Activated CD4-positive, alpha-beta T cell treated with anti-CD3 and anti-CD28 coated beads, Interleukin-2, amount 10 ng/mL, durations not matched to agents 24 days and 14 days (primary cell): ENCODE data around the gene LPAR1. TPM values are rescaled to one million over a fixed set of nuclear protein-coding genes. Genes with fewer than 3 reads are reported as not detected.

Experiments used
- DNase-seq: peaks from one replicate; pipeline ENCODE4 v3.0.0; 2022
- H3K27ac Mint-ChIP-seq: one replicate; pipeline ENCODE4 v1.8.0; 2022; ENCODE audit warnings: mild to moderate bottlenecking, mixed read lengths
- H3K27me3 Mint-ChIP-seq: one replicate; pipeline ENCODE4 v1.8.0; 2022; ENCODE audit warnings: mixed read lengths
- H3K36me3 Mint-ChIP-seq: one replicate; pipeline ENCODE4 v1.8.0; 2022; ENCODE audit warnings: low read depth, mild to moderate bottlenecking, mixed read lengths
- H3K4me1 Mint-ChIP-seq: one replicate; pipeline ENCODE4 v1.8.0; 2021; ENCODE audit warnings: mixed read lengths
- H3K4me3 Mint-ChIP-seq: one replicate; pipeline ENCODE4 v1.8.0; 2022; ENCODE audit warnings: mild to moderate bottlenecking, moderate library complexity, mixed read lengths
- H3K9me3 Mint-ChIP-seq: one replicate; pipeline ENCODE4 v1.8.0; 2021; ENCODE audit warnings: mixed read lengths
- intact Hi-C: fragments of 100-400 bp; cut with micrococcal nuclease; formaldehyde crosslinking; loops from one replicate; pipeline ENCODE4 v1.15.1; 2023
- total RNA-seq: library from RNA; stranded (reverse); gene quantifications from 2 replicates; pipeline ENCODE4 v1.2.3, GENCODE V29; 2022

LPAR1 gene
- total RNA-seq, 1 donor from 2014 or later, result not detected

DNA sequence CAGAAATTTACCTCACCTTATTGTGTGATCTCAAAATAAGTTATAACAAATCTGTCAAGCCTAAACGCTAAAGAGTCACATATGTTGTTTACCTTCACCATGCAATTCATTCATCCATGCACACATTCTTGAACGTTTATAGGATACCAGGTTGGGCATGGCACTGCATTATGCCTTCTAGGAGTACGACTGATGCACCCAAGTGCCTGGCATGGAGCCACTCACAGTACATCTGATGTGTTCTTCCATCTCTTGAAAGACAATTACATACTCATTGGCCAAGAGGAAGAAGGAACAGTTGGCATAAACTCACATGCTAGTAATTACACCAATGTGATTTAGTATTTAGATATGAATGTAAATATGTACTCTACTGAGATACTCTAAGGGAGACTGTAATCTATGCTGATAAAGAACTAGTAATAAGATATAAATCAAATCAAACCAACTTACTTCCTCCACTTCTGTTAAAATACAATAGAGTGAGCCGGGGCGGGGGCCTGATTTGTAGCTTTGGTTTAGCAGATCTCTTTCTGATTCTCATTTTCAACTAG, 90.7 kb downstream of the LPAR1 start:
- no peak overlapping the region for H3K27ac Mint-ChIP-seq
- H3K4me1 Mint-ChIP-seq, result no peaks in the 10 kb centered on the region
- no peaks in the 10 kb centered on the region for H3K36me3 Mint-ChIP-seq
- no peaks in the 10 kb centered on the region for H3K27me3 Mint-ChIP-seq
- H3K9me3 Mint-ChIP-seq, result peaks cover 3% of the 10 kb centered on the region
- no peak overlapping the region for H3K4me3 Mint-ChIP-seq
- intact Hi-C loops, result no loop called here
- DNase-seq, result no peak

DNA sequence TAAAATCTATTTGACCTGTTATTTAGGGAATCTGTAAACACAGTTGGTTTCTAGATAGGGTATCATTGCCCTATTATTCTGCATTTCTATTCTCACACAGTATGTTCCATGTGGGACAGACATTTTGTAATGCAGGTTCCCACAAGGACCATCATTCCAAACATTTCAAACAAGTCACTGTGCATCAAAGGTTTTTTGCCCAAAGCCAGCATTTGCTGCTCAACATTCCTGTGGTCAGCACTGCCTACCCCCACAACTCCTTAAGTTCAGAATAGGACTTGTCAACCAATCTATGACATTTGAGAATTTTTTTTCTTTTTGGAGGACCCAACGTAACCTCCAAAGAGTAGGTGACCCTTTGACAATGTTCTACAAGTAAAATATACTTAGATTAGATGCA, 95.7 kb downstream of the LPAR1 start:
- Mint-ChIP-seq H3K27me3 (no peaks in the 10 kb centered on the region), H3K9me3 (no peaks in the 10 kb centered on the region), H3K27ac (no peak overlapping the region), H3K36me3 (no peaks in the 10 kb centered on the region), H3K4me3 (no peak overlapping the region), H3K4me1 (no peaks in the 10 kb centered on the region)
- DNase-seq, result no peak
- intact Hi-C loops, result no loop called here

DNA sequence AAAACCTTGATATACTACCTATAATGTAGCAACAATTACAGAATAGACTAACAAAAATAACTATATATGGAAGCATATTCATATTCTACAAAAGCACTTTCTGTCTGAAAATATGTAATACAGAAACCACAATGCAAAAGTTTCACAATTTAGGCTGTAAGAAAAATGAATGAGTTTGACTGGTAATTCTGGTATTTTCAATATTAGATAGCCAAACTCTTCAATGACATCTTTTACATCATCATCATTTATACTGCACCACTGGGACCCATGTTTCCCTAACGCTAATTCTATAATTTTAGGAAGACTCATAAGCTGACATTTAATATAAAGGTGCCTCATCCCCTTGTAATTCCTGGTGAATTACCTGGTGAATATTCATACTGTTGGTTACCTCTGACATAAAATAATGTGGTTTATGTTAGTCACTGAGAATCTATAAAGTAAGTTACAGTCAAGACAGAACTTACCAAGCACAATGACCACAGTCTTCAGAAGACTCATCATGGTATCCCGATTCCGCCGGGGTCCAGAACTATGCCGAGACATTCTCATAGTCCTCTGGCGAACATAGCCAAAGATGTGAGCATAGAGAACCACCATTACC, 97.2 kb downstream of the LPAR1 start:
- intact Hi-C loops, result no loop called here
- no peak for DNase-seq
- Mint-ChIP-seq H3K36me3 (no peaks in the 10 kb centered on the region), H3K9me3 (no peaks in the 10 kb centered on the region), H3K4me3 (no peak overlapping the region), H3K4me1 (no peaks in the 10 kb centered on the region), H3K27me3 (no peaks in the 10 kb centered on the region), H3K27ac (no peak overlapping the region)

DNA sequence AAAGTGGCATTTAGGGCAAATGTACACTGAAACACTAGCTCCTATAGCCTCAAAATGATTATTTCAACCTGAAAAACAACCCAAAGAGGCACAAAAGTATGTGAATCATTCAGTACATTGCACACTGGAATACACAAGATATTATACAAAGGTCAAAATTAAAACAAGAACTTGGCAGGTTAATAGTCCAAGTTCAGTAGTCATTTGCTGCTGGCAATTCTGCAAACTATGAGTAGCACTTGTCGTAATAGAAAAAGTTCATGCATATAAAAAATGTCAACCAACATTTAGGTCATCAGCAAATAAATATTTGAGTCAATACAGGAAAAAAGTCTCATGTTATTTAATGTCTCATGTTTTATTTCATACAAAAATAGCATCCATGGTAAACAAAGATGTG, 98.7 kb downstream of the LPAR1 start:
- no peak for DNase-seq
- H3K27me3 Mint-ChIP-seq, result no peaks in the 10 kb centered on the region
- H3K36me3 Mint-ChIP-seq, result no peaks in the 10 kb centered on the region
- intact Hi-C loops, result no loop called here
- no peaks in the 10 kb centered on the region for H3K9me3 Mint-ChIP-seq
- no peak overlapping the region for H3K27ac Mint-ChIP-seq
- no peak overlapping the region for H3K4me3 Mint-ChIP-seq
- H3K4me1 Mint-ChIP-seq, result no peaks in the 10 kb centered on the region

DNA sequence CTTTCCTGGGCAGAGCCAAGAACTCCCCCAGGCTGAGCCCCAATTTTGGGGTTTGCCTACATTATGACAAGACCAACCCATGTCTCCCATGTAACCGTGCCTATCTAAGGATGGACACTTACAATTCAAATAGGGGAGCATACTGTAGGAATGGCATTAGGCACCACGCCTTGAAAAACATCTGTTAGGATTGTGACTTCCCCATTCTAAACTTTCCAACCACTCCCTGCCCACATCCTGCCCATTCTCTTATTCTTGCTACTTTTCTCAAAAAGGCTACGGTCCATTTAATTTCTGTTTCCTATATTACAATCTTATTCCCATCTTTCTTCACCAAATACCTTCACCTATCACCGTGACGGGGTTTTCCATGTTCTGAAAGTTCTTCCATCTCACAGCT, 99.2 kb downstream of the LPAR1 start:
- Mint-ChIP-seq H3K36me3 (no peaks in the 10 kb centered on the region), H3K9me3 (no peaks in the 10 kb centered on the region), H3K4me1 (no peaks in the 10 kb centered on the region)

DNA sequence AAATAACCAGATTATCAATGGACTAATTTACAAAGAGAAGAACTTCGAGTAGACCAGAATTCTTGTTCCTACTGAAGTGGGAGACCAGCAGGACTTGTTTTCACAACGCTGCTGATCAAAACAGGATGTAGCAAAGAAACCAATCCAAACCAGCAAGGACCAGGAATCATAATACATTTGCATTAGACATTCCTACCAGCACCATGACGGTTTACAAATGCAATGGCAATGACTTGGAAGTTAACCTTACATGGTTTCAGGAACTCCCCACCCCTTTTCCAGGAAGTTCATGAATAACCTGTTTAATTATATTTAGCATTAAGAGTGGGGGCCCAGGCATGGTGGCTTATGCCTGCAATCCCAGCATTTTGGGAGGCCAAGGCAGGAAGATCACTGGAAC, 100.0 kb downstream of the LPAR1 start:
- Mint-ChIP-seq H3K27ac (no peak overlapping the region), H3K4me3 (no peak overlapping the region), H3K4me1 (no peaks in the 10 kb centered on the region), H3K27me3 (no peaks in the 10 kb centered on the region), H3K9me3 (peaks cover 2% of the 10 kb centered on the region), H3K36me3 (no peaks in the 10 kb centered on the region)
- DNase-seq, result no peak
- intact Hi-C loops, result no loop called here

More for the DNA sequence above, 99.2 kb downstream of the LPAR1 start:
- Mint-ChIP-seq H3K27ac (no peak overlapping the region), H3K27me3 (no peaks in the 10 kb centered on the region), H3K4me3 (no peak overlapping the region)
- intact Hi-C loops, result no loop called here
- no peak for DNase-seq

DNA sequence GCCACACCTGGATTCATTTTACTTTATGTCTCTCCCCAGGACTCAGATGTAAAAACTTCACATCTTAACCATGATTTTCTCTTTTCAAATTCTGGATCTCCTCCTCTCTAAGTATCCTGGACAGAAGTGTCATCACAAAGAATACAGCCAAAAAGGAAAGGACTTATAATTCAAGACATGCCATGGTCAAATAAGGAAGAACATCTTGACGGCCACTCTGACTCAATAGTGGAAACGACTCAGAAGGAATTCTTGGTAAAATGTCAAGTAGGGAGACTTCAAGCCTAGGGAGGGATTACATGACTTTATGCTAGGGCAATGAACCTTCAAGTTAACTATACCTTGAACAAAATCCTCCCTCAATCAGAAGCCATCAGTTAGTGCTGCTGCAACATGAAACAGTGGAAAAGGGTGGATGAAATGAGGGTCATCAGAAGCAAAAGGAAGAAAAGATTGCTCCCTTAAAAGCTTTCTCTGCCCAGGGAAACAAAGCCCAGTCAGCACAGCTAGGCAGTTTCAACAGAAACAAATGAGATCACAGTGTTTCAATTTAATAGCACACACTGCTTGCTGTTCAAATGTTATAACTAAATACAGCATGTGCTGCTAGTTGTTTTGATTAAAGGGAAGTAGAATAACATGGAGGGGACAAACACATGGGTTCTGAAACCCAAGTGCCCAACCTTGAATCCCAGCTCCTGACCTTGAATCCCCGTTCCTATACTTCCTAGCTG, 101.4 kb downstream of the LPAR1 start:
- intact Hi-C loops, result no loop called here
- Mint-ChIP-seq H3K4me3 (no peak overlapping the region), H3K9me3 (peaks cover 2% of the 10 kb centered on the region), H3K27me3 (no peaks in the 10 kb centered on the region), H3K4me1 (peaks cover 2% of the 10 kb centered on the region), H3K27ac (no peak overlapping the region), H3K36me3 (no peaks in the 10 kb centered on the region)
- DNase-seq, result no peak

DNA sequence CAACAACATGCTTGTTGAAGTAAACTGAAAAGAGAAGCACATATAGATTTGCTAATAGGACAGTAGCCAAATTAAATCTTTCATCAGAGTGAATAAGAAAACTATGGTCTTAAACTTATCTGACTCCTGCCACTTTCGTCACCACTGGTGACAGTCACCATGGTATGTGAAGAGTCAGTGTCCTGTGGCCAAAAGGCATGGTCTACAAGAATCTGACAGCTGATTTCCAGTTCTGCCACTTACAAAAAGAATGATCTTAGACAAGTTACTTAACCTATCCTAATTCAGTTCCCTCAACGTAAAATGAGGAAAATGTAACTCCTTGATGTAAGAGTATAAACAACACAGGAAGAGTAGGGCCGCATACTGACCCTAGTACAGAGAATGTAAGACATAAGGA, 102.0 kb downstream of the LPAR1 start:
- intact Hi-C loops, result no loop called here
- no peak overlapping the region for H3K27ac Mint-ChIP-seq
- peaks cover 2% of the 10 kb centered on the region for H3K4me1 Mint-ChIP-seq
- H3K36me3 Mint-ChIP-seq, result no peaks in the 10 kb centered on the region
- DNase-seq, result no peak
- H3K27me3 Mint-ChIP-seq, result no peaks in the 10 kb centered on the region
- peaks cover 2% of the 10 kb centered on the region for H3K9me3 Mint-ChIP-seq
- H3K4me3 Mint-ChIP-seq, result no peak overlapping the region

DNA sequence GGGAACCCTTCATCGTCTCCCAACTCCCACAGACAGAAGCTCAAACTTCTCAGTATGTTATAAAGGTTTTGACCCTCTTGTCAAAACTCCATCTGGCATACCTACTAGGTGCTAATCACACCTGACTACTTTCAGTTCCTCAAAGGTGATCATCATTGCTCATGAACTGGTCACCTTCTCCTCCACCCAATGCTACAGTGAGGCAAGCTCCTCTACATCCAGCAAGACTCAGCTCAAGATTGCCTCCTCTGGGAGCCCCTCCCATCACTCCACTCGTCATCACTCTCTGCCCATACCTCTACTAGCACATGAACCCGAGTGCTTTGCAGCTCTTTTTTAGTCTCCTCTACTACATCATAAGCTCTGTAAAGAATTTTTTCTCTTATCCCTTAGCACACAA, 102.4 kb downstream of the LPAR1 start:
- DNase-seq, result no peak
- intact Hi-C loops, result no loop called here
- H3K4me3 Mint-ChIP-seq, result no peak overlapping the region
- H3K9me3 Mint-ChIP-seq, result peaks cover 2% of the 10 kb centered on the region
- H3K4me1 Mint-ChIP-seq, result peaks cover 2% of the 10 kb centered on the region
- no peak overlapping the region for H3K27ac Mint-ChIP-seq
- no peaks in the 10 kb centered on the region for H3K36me3 Mint-ChIP-seq
- no peaks in the 10 kb centered on the region for H3K27me3 Mint-ChIP-seq

DNA sequence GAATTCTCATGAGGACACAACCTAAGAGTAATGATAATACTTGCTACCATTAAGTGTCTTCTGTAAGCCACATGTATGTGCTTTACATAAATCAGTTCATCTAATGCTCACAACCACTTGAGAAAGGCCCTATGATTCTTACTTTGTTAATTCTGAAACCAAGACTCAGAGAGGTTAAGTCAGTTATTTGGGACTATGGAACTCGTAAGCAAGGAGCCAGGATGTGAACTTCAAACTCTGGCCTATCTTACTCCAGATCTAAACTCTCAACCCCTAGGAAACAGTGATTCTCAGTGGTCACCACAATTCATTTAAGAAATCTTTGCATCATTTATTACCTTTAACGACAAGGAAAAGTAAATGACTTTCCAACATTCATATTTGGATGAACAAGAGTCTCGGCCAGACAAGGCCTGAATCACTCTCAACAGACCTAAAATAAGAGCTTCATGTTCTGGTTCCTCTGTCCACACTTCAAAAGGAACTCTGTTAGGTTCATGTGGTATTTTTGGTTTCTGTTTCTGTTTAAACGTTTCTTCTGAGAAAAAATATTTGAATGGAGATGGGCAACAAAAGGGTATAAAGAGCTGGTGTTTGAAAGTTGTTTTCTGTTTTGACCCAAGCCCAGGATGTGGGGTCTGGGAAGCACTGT, 104.8 kb downstream of the LPAR1 start:
- H3K9me3 Mint-ChIP-seq, result peaks cover 2% of the 10 kb centered on the region
- H3K27ac Mint-ChIP-seq, result no peak overlapping the region
- DNase-seq, result no peak
- H3K36me3 Mint-ChIP-seq, result no peaks in the 10 kb centered on the region
- intact Hi-C loops, result no loop called here
- H3K4me1 Mint-ChIP-seq, result peaks cover 2% of the 10 kb centered on the region
- H3K27me3 Mint-ChIP-seq, result no peaks in the 10 kb centered on the region
- H3K4me3 Mint-ChIP-seq, result no peak overlapping the region

DNA sequence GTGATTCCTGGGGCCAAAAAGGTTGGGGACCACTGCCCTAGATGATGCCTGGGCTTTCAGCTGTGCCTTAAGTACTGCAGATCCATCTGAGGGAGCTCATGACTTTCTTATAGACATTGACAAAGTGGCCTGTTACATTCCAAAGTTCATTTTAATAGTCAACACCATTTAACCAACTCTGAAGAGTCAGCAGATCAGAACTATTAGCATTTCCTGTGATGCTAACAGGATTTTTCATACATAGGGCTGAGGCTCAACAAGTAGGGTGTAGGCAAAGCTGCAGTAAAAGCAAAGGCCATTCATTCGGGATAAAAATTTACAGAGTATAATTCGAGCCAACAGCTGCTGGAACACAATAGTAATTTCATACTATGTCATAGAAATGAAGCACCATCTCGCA, 105.4 kb downstream of the LPAR1 start:
- Mint-ChIP-seq H3K27me3 (no peaks in the 10 kb centered on the region), H3K9me3 (peaks cover 2% of the 10 kb centered on the region), H3K36me3 (no peaks in the 10 kb centered on the region), H3K4me3 (no peak overlapping the region), H3K4me1 (peaks cover 2% of the 10 kb centered on the region), H3K27ac (no peak overlapping the region)
- no peak for DNase-seq
- intact Hi-C loops, result no loop called here

DNA sequence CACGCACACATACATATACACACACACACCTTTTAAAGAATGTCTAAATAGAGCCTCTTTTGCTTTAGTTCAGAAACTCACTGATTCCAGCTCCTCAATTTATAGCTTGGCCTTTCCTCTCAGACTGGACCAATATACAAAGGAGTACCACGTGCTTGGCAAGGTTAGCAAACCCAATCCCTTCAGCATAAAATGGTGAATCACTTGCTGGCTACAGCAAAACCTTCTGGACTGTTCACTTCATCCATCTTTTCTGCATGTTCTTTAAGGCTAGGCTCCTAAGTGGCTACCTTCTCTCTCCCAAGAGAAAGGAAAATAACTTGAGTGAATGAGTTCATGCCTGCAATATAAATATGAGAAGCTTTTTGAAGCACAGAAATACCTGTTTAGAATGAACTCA, 109.7 kb downstream of the LPAR1 start:
- Mint-ChIP-seq H3K36me3 (no peaks in the 10 kb centered on the region), H3K4me3 (no peak overlapping the region), H3K9me3 (peaks cover 1% of the 10 kb centered on the region), H3K4me1 (peaks cover 2% of the 10 kb centered on the region), H3K27me3 (no peaks in the 10 kb centered on the region), H3K27ac (no peak overlapping the region)
- DNase-seq, result no peak
- intact Hi-C loops, result no loop called here

DNA sequence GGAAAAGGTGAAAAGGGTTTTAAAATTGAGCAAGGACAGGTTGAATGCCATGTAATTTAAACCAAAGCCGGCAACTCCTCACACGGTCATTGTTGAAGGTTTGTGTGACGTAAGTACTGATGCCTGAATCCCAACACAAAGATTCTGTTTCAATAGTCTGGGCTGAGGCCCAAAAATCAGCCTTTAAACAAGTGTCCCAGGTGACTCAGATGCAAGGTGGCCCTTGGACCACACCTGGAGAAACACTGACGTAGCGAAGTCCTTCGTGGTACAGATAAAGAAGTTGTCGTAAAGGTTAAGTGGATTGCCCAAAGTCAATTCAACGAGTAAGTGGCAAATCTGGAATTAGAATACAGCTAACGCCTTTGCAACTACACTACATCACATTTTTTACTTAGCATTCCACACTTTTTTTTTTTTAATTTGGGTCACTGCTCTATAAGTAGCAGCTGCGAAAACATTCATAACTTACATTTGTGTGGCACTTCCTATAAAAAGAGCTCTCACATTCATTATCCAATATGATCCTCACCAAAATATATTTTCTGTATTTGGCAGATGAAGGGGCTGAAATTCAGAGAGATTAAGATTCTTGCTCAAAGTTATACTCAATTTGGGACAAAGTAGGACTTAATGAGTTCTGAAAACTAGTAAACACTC, 111.3 kb downstream of the LPAR1 start:
- no peaks in the 10 kb centered on the region for H3K9me3 Mint-ChIP-seq
- no peak overlapping the region for H3K27ac Mint-ChIP-seq
- no peaks in the 10 kb centered on the region for H3K4me1 Mint-ChIP-seq
- H3K27me3 Mint-ChIP-seq, result no peaks in the 10 kb centered on the region
- intact Hi-C loops, result no loop called here
- no peaks in the 10 kb centered on the region for H3K36me3 Mint-ChIP-seq
- H3K4me3 Mint-ChIP-seq, result no peak overlapping the region
- no peak for DNase-seq

DNA sequence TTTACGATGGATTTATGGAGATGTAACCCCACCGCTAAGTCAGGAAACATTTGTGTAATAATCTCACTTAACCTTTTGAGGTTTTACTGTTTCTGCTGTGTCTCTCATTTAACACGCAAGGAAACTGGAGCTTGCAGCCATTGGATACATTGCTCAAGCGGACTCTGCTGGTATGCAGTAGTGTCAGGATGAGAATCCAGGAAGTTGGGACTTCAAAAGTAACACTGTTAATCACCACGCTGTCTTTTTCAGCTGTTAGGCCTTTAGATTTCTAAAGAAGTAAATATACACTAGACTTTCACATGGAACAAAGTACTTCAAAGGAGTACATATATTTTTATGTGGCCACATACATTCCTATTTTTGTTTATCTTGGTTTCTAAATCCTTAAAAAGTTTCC, 114.7 kb downstream of the LPAR1 start:
- Mint-ChIP-seq H3K4me1 (no peaks in the 10 kb centered on the region), H3K27ac (no peak overlapping the region), H3K9me3 (no peaks in the 10 kb centered on the region), H3K27me3 (no peaks in the 10 kb centered on the region), H3K4me3 (no peak overlapping the region), H3K36me3 (no peaks in the 10 kb centered on the region)
- no peak for DNase-seq
- intact Hi-C loops, result no loop called here
